Stimulated activated CD4-positive, alpha-beta T cell treated with anti-CD3 and anti-CD28 coated beads, Interleukin-15, amount 100 ng/mL, for 48 hours (primary cell): Measurements from ENCODE around the gene COQ8A.
"Not testable (repeated sequence)": the region's sequence is repeated elsewhere in the genome, so short reads cannot be mapped to it uniquely, and the experiment has no call there.

Experiments
- DNase-seq, 2 donors: peaks; one replicate each; pipeline ENCODE4 v3.0.0-alpha.2; 2020; ENCODE audit warnings: low read depth in 2 of 2

The COQ8A gene

GRCh38 chr1:226952118-226952441 lies 12.0 kb downstream of the COQ8A start:
- DNase-seq: no peak

GRCh38 chr1:226953175-226953800 lies 13.2 kb downstream of the COQ8A start:
- DNase-seq: no peak

- no peak for DNase-seq
Measured at GRCh38 chr1:226954337-226954736, 14.2 kb downstream of the COQ8A start.

- no peak for DNase-seq
Measured at GRCh38 chr1:226954777-226955176, 14.7 kb downstream of the COQ8A start.

GRCh38 chr1:226955857-226956256 lies 15.8 kb downstream of the COQ8A start:
- DNase-seq: not testable (repeated sequence)

GRCh38 chr1:226956942-226957713 lies 17.0 kb downstream of the COQ8A start:
- no peak for DNase-seq

GRCh38 chr1:226957714-226958113 lies 17.6 kb downstream of the COQ8A start:
- no peak for DNase-seq

GRCh38 chr1:226958300-226958699 lies 18.2 kb downstream of the COQ8A start:
- no peak for DNase-seq

GRCh38 chr1:226960256-226960655 lies 20.2 kb downstream of the COQ8A start:
- no peak for DNase-seq

GRCh38 chr1:226960944-226961765 lies 21.1 kb downstream of the COQ8A start:
- peak; percentile 24 to 39 for DNase-seq

GRCh38 chr1:226962421-226963391 lies 22.6 kb downstream of the COQ8A start:
- DNase-seq: no peak

GRCh38 chr1:226964068-226964425 lies 24.0 kb downstream of the COQ8A start:
- no peak for DNase-seq

- no peak for DNase-seq
Measured at GRCh38 chr1:226964611-226965486, 24.8 kb downstream of the COQ8A start.

GRCh38 chr1:226965581-226966440 lies 25.7 kb downstream of the COQ8A start:
- DNase-seq: no peak

- DNase-seq: no peak
Measured at GRCh38 chr1:226966683-226967082, 26.6 kb downstream of the COQ8A start.

GRCh38 chr1:226967665-226968064 lies 27.6 kb downstream of the COQ8A start:
- no peak for DNase-seq

- DNase-seq: no peak
Measured at GRCh38 chr1:226971765-226972164, 31.7 kb downstream of the COQ8A start.

GRCh38 chr1:226972931-226973330 lies 32.8 kb downstream of the COQ8A start:
- DNase-seq: no peak

- DNase-seq: no peak
Measured at GRCh38 chr1:226973371-226973897, 33.3 kb downstream of the COQ8A start.
